Kidney (tissue), 14 donors: ENCODE data around the gene CASP5. TPM values are rescaled to one million over a fixed set of nuclear protein-coding genes. Genes with fewer than 3 reads are reported as not detected.
A peak's percentile ranks its signal among the peaks of the same experiment; 100 is the strongest.

Source experiments
- DNase-seq, 5 donors: peaks; one replicate each; pipeline ENCODE4 v3.0.0-alpha.2; 2013 to 2020
- FAIRE-seq: peaks from 2 replicates; lab custom pipeline; 2012; peaks lifted over from hg19 to GRCh38; lab: Jason Lieb, UNC
- H3K27ac ChIP-seq, 2 donors: one replicate each; pipeline ENCODE4 v1.7.0; 2013; ENCODE audit warnings: low read depth in 2 of 2, low read length in 2 of 2, inconsistent platforms in 1 of 2
- H3K27me3 ChIP-seq: one replicate; pipeline ENCODE4 v1.7.1; 2013; ENCODE audit warnings: low read length, inconsistent platforms; ENCODE audit not compliant: control insufficient read depth, insufficient read depth
- H3K36me3 ChIP-seq, 3 donors: one replicate each; pipeline versions ENCODE4 v1.7.0 to v1.7.1; 2013; ENCODE audit warnings: low read length in 3 of 3, control low read depth in 1 of 3, inconsistent platforms in 1 of 3; ENCODE audit not compliant: insufficient read depth in 3 of 3, control insufficient read depth in 2 of 3
- H3K4me1 ChIP-seq, 3 donors: one replicate each; pipeline versions ENCODE4 v1.7.0 to v1.7.1; 2013; ENCODE audit warnings: low read length in 3 of 3, inconsistent platforms in 1 of 3, low read depth in 1 of 3; ENCODE audit not compliant: control insufficient read depth in 2 of 3, insufficient read depth in 2 of 3
- H3K4me3 ChIP-seq, 3 donors: one replicate each; pipeline versions ENCODE4 v1.7.0 to v1.8.1; 2013; ENCODE audit warnings: low read length in 3 of 3, control low read depth in 1 of 3, inconsistent platforms in 1 of 3
- H3K9ac ChIP-seq, 3 donors: one replicate each; pipeline versions ENCODE4 v1.7.0 to v1.7.1; 2013; ENCODE audit warnings: low read length in 3 of 3, control low read depth in 1 of 3, inconsistent platforms in 1 of 3
- H3K9me3 ChIP-seq, 3 donors: one replicate each; pipeline versions ENCODE4 v1.7.0 to v1.7.1; 2013; ENCODE audit warnings: low read length in 3 of 3, control low read depth in 1 of 3, inconsistent platforms in 1 of 3; ENCODE audit not compliant: control insufficient read depth in 2 of 3, insufficient read depth in 1 of 3
- intact Hi-C: fragments of 100-400 bp; cut with DNase I; formaldehyde crosslinking; loops from one replicate; pipeline ENCODE4 v1.11.1; 2022
- polyA plus RNA-seq: library from polyadenylated mRNA; stranded (reverse); fragments of 350-450 nt; fragmentation: Illumina TruSeq; extraction: RNeasy Lipid Tissue Mini Kit (QIAGEN cat#74804); gene quantifications from one replicate; pipeline ENCODE4 v1.2.3, GENCODE V29; 2014; ENCODE audit warnings: low read depth, low replicate concordance; ENCODE audit not compliant: insufficient read depth
- total RNA-seq: library from RNA; stranded (reverse); fragmentation: NEBNext Ultra II Directional; extraction: Animal tissue kit (Norgen Biotek cat#: 25700); gene quantifications from one replicate; pipeline ENCODE4 v1.2.1, GENCODE V29; 2021
- TF ChIP-seq, protein P1 (sequence below): IDR thresholded peaks from 3 replicates; pipeline ENCODE4 v1.5.1; 2012; ENCODE audit warnings: mild to moderate bottlenecking, moderate library complexity, borderline replicate concordance; ENCODE audit not compliant: insufficient read depth; ENCODE audit errors: extremely low read depth
- donor health status: control.
- donor health status: control.
- donor health status: control.
- donor health status: control.
- donor health status: control.
- donor health status: DM: yes; HTN: yes; CAD: no.
- donor health status: Normal renal cell carcinoma (clear cell type).

The CASP5 gene
- total and polyA plus RNA-seq, 2 donors from 2014 or later = 0.91 TPM; not detected in 1

DNA sequence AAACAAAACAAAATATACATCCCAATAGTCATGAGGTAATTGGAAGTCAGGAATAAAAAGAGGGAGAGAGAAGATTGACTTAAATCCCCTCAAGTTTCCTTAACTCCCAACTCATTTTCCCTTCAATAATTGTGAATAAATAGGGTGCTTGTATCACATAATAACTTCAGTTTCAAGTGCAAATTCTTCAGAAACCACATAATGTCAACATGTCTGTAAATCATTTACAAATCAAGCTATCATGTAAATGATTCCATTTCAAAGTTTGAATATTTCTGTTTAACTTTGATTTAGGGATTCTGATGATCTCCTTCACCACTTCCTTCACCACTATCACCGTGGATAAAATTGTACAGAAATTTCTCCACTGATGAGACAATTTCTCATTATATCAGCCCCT is 23.2 kb downstream of the CASP5 start:
- intact Hi-C loops = no loop called here
- Histone ChIP-seq H3K9ac (no peak overlapping the region), H3K4me3 (no peak overlapping the region), H3K27me3 (no peaks in the 10 kb centered on the region), H3K27ac (no peak overlapping the region), H3K9me3 (no peaks in the 10 kb centered on the region), H3K36me3 (no peaks in the 10 kb centered on the region), H3K4me1 (no peaks in the 10 kb centered on the region)
- no peak for DNase-seq
- TF ChIP-seq, protein P1, sequence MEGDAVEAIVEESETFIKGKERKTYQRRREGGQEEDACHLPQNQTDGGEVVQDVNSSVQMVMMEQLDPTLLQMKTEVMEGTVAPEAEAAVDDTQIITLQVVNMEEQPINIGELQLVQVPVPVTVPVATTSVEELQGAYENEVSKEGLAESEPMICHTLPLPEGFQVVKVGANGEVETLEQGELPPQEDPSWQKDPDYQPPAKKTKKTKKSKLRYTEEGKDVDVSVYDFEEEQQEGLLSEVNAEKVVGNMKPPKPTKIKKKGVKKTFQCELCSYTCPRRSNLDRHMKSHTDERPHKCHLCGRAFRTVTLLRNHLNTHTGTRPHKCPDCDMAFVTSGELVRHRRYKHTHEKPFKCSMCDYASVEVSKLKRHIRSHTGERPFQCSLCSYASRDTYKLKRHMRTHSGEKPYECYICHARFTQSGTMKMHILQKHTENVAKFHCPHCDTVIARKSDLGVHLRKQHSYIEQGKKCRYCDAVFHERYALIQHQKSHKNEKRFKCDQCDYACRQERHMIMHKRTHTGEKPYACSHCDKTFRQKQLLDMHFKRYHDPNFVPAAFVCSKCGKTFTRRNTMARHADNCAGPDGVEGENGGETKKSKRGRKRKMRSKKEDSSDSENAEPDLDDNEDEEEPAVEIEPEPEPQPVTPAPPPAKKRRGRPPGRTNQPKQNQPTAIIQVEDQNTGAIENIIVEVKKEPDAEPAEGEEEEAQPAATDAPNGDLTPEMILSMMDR = no peak
- no peak for FAIRE-seq

GRCh38 chr11:104997288-104997687 is 25.7 kb downstream of the CASP5 start:
- no peaks in the 10 kb centered on the region for H3K27me3 ChIP-seq
- FAIRE-seq (no peak), DNase-seq (no peak)
- TF ChIP-seq, protein P1 = no peak
- no peaks in the 10 kb centered on the region for H3K4me1 ChIP-seq
- H3K9me3 ChIP-seq = no peaks in the 10 kb centered on the region
- no peak overlapping the region for H3K4me3 ChIP-seq
- H3K9ac ChIP-seq = no peak overlapping the region
- H3K36me3 ChIP-seq = no peaks in the 10 kb centered on the region
- intact Hi-C loops = no loop called here
- H3K27ac ChIP-seq = no peak overlapping the region

DNA sequence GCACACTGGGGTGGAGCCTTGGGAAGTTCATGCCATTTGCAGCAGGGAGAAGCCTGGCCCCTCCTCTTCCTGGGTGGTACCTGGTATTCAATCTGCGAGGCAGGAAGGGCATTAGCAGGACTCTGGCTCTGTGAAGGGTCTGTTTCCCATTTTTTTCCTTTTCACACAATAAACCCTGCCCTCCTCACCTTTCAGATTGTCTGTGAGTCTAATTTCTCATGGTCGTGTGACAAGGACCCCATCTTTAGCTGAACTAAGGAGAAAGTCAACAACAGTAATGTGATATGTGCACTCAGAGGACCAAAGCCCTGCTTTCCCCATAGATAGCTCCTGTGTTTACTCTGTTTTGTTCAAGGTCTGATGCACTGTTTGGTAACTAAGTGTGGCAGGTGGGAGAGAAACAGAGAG is 28.0 kb downstream of the CASP5 start:
- FAIRE-seq (no peak), DNase-seq (peak in 2 of 5 donors; percentile 36 to 47)
- no peaks in the 10 kb centered on the region for H3K9me3 ChIP-seq
- no peaks in the 10 kb centered on the region for H3K36me3 ChIP-seq
- no peaks in the 10 kb centered on the region for H3K4me1 ChIP-seq
- no peak overlapping the region for H3K27ac ChIP-seq
- TF ChIP-seq, protein P1 = no peak
- H3K27me3 ChIP-seq = no peaks in the 10 kb centered on the region
- intact Hi-C loops = no loop called here
- H3K4me3 ChIP-seq = no peak overlapping the region
- no peak overlapping the region for H3K9ac ChIP-seq

DNA sequence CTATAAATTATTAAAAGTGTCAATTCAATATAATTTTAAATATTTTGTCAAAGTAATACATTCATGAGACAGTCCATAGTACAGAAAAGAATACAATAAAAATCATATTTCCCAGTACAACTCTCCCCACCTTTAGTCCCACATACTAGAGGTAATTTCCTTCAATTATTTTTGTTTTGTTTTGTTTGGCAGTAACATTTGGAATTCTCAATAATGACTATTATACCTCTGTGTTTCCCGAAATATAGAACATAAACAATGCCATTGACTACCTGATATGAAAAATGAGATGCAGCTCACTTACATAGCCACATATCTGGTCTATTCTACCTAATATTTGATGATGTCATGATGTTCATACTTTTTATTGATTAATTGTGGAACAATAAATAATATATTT is 30.2 kb downstream of the CASP5 start:
- Histone ChIP-seq H3K9ac (no peak overlapping the region), H3K36me3 (no peaks in the 10 kb centered on the region), H3K27ac (no peak overlapping the region), H3K4me3 (no peak overlapping the region), H3K27me3 (no peaks in the 10 kb centered on the region), H3K9me3 (peaks cover 0 to 3% (median 3%) of the 10 kb centered on the region in 3 donors), H3K4me1 (no peaks in the 10 kb centered on the region)
- intact Hi-C loops = no loop called here
- no peak for DNase-seq
- no peak for FAIRE-seq
- TF ChIP-seq, protein P1 = no peak
